Astrocyte of the hippocampus (primary cell): Measurements from ENCODE around the gene HLA-DRB1.
"Not testable (repeated sequence)": the region's sequence is repeated elsewhere in the genome, so short reads cannot be mapped to it uniquely, and the experiment has no call there.

Experiments
- DNase-seq: peaks from one replicate; pipeline ENCODE4 v3.0.0; 2011; ENCODE audit warnings: low read depth, low spot score

Gene HLA-DRB1

DNA sequence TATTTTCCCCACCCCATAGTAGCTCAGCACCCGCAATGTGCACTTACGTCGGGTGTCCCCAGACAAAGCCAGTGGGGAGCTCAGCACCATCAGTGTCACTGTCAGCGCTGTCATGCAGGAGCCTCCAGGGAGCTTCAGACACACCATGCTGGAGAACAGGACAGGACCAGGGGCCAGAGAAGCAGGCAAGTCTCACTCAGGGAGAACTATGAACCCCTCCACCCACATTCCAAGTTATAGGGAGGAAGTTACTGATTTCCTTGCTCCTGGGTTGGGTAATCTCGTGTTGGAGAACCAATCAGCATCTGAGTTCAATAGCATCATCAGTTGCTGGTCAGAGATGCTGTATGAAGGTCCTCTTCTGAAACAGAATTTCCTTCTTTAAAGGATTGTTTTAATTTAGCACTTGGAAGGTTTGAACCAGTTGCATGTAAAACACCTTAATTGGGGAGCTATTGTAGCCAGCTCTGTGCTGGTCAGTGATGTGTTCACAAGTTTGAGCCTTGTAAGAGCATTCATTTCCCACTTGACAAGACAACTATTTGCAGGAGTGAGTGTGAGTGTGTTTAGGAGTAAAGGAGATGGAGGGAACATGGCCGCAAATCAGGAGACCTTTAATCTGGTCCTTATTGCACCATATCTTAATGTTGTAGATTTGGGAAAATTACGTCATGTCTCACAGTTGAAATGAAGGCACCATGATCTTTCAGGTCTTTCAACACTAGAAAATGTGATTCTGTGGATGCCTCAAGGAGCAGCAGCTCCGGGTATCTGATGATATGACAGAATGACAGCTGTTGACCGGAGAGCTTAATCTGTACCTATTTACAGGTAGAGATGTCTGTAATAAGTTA, at the start of gene HLA-DRB1:
HLA-DRB1 (minus strand) TSS at position 253 of the 854 bp plus-strand sequence; CDS start at position 147, 106 bp downstream.
- peak; percentile 66 for DNase-seq

- no peak for DNase-seq
These were observed 49.0 kb upstream of the HLA-DRB1 start for GRCh38 chr6:32638532-32639219.

GRCh38 chr6:32637883-32638282, 48.2 kb upstream of the HLA-DRB1 start:
- DNase-seq: no peak

DNA sequence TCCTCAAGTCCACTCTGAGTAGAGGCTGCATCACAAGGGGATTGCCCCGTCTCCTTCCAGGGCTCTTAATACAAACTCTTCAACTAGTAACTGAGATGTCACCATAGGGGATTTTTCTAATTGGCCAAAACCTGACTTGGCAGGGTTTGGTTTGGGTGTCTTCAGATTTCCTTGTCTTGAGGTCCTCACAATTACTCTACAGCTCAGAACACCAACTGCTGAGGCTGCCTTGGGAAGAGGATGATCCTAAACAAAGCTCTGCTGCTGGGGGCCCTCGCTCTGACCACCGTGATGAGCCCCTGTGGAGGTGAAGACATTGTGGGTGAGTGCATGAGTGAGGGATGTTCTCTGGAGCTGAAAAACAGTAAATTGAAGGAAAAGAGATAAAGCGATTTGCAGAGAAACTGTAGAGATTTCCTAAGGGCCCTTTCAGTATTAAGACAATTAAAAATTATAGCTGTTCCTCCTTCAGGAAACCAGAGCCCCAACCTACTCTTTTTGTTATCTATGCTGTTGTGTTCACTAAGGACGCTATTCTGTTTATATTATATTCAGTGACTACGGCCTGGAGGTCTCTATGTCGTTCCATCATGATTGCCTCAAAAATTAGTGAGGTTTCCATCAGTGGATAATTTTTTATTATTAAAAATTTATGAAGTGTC, 47.7 kb upstream of the HLA-DRB1 start, which contains the start of gene HLA-DQA1:
HLA-DQA1 (plus strand) TSS at position 188 of the 662 bp plus-strand sequence; CDS start at position 241, 53 bp downstream.
- no peak for DNase-seq

- DNase-seq: no peak
These were observed 46.0 kb upstream of the HLA-DRB1 start for GRCh38 chr6:32635526-32636123.

- DNase-seq: not testable (repeated sequence)
These were observed 40.1 kb upstream of the HLA-DRB1 start for GRCh38 chr6:32629793-32630192.

DNA sequence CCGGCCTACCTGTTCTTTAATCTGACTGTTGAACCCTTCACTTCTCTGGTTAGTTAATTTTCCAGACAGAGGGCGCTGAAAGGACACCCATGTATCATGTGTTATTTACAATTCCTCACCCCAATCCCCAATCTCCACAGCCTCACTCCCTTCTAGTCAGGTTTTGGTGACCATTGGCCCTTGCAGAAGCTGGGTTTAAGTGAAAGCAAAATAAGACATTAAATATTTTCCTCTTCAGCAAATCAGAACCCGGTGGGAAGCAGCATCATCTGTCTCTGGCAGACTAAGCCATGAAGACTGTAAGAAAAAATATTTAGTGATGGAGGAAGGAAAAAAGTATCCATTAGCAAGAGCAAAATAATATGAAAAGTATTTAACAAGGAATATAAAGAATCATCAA, 38.2 kb upstream of the HLA-DRB1 start:
- peak; percentile 75 for DNase-seq

GRCh38 chr6:32627249-32627648, 37.6 kb upstream of the HLA-DRB1 start:
- DNase-seq: no peak

- no peak for DNase-seq
These were observed 35.5 kb upstream of the HLA-DRB1 start for GRCh38 chr6:32625137-32625536.

- DNase-seq: no peak
These were observed 34.9 kb upstream of the HLA-DRB1 start for GRCh38 chr6:32624565-32624964.

GRCh38 chr6:32623693-32624092, 34.0 kb upstream of the HLA-DRB1 start:
- no peak for DNase-seq

DNA sequence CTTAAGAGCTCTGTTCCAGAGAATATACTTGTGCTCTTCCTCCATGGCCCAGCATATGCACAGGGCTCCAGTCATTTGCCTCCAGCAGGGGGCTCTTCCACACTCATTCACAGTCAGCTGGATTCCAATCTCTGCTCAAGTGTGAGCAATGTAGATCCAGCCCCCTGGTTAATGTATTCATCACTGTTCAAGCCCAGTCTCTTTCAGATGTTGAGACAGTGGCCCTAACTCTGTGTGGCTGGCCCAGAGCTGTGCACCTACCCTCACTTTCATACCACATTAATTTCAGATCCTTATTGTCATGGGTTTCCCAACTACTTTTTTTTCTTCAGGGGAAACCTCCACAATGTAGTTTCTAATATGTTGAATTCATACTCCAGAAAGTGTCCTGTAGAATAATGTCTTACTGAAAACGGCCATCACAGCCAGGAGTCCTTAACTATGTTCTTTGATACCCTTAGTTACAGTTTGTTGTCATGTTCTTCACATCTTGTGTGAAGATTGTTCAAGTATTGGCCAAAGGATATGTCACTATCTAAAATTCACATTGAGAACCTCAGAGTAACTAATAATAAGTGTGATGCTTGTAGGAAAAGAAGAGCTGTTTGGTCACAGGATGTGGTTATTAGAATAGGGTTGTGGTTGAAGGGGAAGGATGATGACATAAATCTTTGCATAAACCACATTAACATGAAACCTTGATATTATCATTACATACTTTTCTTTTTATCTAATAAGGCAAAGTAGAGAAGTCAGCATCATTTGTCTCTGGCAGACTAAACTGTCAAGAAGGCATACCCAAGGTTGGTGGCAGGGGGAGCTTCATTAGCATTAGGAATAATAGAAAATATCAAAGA, 33.1 kb upstream of the HLA-DRB1 start:
- DNase-seq: peak; percentile 39

- no peak for DNase-seq
These were observed 31.7 kb upstream of the HLA-DRB1 start for GRCh38 chr6:32621372-32621771.

- DNase-seq: no peak
These were observed 28.1 kb upstream of the HLA-DRB1 start for GRCh38 chr6:32617751-32618150.

DNA sequence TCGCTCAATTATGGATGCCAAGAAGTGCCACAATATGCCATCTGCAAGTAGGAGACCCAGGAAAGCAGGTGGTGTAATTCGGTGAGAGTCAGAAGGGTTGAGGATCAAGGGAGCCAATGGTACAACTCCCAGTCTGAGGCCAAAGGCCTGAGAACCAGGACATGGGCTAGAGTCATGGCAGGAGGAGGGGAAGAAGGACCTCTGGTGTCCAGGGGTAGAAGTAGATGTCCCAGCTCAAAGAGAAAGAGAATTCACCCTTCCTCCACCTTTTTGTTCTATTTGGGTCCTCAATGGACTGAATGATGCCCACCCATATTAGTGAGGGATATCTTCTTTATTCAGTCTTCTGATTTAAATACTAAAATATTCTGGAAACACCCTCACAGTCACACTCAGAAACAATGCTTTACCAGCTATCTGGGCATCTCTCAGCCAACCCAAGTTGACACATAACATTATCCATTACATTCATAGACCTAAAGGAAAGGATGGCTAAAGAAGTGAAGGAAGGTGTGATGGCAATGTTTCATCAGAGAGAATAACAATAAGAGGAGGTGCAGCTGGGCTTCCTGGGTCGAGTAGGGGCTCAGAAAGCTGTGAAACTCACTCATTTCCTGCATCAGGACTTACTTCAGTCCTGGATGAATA, 26.4 kb upstream of the HLA-DRB1 start:
- DNase-seq: no peak

GRCh38 chr6:32614366-32615081, 24.9 kb upstream of the HLA-DRB1 start:
- DNase-seq: peak; percentile 52

DNA sequence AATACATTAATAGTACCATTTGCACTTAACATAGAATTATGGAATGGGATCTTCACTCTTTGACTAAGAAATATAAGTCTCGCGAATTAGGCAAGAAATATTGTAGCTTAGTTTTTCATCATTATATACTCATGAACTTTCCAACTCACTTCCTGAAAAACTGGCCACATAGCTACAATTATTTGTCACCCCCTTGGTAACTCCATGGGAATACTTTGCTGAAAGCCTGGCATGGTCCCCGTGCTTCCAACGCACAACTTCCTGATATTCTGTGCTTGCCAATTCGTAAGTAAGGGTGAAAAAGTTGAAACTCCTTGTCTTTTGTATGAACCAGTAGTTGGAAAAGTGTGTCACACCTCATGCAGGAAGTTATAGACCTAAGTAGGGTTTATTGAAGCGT, 23.8 kb upstream of the HLA-DRB1 start:
- no peak for DNase-seq

DNA sequence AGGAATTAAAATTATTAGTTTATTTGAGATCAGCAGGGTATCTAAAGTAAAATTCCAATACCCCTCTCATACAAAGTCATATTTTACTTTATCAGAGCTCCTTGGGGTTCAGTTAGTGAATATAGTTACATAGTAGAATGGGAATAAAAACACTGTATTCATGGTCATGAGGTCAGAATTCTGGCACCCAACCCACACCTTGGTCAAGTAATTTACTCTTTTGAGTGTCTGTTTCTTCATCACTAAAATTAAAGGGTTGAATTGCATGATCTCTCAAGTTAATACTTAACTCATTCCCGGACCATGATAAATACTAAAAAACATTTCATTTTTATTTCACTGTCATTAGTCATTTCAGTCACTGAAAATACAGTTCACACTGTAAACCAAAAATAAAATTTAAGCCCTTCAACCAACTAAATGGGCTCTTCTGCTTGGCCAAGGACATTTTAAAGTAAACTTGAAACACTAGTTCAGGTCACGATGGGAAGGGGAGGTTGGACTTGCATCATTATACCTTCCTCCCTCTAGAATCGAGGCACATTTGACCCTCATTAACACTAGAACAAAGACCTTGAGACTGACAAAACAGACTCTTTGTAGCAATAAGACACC, 21.1 kb upstream of the HLA-DRB1 start:
- no peak for DNase-seq
